Measurements from ENCODE around the gene THADA.
A peak's percentile ranks its signal among the peaks of the same experiment; 100 is the strongest.

Gene THADA

DNA sequence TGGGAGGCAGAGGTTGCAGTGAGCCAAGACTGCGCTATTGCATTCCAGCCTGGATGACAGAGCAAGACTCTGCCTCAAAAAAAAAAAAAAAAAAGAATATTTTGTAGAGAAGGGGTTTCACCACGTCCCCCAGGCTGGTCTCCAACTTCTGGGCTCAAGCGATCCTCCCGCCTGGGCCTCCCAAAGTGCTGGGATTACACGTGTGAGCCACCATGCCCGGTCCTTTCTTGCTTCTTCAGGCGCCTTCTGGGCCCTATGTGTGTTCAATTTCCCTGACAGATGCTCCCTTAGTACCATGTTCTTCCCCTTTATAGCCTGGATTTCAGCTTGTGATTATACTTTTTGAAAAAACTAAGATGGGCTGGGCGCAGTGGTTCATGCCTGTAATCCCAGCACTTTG lies 379.2 kb downstream of the THADA start:
- DNase-seq = no peak

DNA sequence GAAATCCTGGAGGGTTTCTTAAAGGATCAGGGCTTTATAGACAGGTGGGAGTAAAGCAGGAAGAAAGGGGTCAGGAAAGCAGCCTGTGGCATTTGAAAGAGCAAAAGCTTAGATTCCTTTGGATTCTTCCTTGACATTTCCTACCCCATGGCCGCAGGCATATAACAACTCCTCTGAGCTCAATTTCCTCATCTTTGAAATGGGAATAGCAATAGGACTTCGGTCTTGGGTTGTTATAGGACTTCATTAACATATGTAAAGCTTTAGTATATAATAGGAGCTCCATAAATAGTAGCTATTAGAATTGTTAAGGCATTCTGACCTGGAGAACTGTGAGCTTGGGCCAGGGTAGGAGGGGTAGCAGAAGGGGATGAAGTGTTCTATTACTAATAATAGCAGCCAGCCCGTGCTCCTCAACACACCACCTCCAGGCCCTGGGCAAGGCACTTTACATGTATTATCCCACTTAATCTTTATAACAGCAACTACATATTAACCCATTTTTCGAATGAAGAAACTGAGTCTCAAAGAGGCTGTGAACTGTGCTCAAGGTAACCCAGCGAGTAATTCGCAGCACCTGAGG lies 380.1 kb downstream of the THADA start:
- no peak for DNase-seq

DNA sequence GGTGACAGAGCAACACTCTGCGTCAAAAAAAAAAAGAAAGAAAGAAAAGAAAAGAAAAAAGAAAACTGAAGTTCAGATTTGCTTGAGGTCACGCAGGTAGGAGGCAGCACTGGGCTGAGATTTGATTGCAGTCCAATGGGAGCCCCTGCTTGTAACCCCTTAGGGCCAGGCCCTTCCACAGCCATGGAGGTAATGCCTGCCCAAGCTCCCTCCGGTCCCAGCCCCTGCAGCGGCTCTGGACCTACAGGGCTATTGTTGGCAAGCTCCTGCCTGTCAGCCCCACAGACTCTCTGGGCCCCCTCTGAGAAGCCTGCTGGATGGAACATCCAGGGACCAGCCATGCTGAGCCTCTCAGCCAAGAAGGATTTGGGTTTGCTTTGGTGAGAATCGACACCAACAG lies 381.6 kb downstream of the THADA start:
- DNase-seq = no peak

DNA sequence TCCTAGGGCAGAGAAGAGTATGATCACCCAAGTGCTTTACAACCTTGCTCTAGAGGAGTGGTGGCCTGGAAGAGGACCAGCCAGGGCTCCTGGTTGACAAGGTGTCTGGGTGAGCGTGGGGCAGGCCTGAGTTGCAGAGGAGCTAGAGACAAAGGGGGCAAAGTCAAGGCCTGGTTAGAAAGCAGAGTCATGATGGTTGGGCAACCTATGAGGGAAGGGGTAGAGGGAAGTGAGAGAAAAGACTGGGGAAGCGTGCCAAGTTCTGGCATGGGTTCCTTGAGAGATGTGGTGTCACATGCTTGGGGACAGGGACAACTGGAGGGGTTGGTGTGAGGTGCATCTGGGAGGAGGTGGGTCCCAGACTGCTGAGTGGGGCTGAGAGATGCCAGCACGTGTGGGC lies 382.9 kb downstream of the THADA start:
- peak; percentile 92 for DNase-seq

DNA sequence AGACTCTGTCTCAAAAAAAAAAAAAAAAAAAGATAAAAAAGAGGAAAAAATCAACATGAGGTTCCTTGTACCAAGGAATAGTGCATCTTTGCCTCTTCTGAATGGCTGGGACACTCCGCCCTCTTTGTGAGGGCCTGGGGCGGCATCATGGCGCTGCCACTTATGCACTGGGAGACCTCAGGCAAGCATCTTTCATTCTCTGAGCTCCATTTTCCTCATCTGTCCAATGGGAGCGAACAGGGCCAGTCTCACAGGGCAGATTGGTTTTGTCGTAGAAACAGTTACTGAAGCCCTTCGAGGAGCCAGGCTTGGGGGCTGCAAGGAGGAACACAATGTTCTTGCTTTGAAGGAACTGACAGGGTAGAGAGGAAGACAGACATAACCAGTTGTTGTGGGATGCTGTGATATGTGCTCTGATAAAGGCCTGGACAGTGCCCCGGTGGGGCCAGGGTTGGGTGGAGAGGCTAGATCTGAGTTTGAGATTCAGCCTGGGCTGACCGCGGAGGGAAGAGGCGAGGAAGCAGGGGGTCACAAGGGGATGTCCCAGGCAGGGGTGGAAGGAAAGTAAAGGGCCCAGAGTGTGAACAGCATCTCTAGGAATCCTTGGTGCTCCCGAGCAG lies 383.5 kb downstream of the THADA start:
- DNase-seq = peak; percentile 79

DNA sequence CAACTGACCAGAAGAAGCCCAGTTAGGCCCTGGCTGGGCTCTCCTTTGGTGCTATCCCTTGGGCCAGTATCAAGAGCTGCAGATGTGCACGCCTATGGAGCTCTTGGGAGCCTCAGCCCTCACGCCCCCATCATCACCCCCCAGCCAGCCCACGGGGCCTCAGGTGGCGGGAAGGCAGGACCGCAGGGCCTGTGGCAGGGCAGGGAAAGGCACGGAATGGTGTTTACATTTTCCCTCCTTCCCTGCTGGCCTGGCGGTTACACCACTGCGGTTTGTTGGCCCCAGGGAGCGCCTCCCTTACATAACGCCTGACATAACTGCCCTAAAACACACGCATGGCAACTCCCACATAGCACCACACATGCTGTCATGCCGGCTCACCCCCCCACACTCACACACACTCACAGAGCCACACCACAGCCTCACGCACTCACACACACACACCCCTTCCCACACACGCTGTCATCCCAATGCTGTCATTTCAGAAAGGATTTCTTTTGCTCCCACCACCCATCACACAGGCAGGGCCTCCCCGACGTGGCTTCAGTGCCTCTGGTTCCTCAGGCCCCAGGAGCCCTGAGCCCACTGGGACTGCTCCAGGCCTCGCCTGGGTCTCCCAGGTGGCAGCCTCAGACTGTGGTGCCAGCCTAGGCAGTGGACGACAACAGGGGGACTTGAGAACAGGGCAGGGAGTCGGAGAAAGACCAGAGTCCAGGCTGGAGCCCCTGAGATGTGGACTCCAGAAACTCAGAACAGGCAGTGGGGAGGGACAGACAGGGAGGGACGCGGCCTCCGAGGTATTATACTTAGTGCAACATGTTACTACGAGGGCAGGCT lies 385.2 kb downstream of the THADA start:
- peak; percentile 95 for DNase-seq

DNA sequence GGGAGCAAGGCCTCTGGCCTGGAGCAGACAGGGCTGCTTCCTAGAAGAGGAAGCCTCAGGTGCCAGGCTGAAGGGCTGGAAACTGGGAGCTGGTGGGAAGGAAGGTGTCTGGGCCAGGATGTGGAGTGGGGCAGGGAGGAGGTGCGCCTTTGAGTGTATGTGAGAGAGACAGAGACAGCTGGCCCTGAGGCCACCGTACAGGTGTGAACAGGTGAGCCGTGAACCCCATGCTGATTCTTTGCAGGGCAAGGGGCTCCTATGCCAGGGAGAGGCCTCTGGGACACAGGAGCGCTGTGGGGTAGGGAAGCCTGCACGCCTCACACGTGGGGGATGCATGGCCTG lies 385.7 kb downstream of the THADA start:
- no peak for DNase-seq

DNA sequence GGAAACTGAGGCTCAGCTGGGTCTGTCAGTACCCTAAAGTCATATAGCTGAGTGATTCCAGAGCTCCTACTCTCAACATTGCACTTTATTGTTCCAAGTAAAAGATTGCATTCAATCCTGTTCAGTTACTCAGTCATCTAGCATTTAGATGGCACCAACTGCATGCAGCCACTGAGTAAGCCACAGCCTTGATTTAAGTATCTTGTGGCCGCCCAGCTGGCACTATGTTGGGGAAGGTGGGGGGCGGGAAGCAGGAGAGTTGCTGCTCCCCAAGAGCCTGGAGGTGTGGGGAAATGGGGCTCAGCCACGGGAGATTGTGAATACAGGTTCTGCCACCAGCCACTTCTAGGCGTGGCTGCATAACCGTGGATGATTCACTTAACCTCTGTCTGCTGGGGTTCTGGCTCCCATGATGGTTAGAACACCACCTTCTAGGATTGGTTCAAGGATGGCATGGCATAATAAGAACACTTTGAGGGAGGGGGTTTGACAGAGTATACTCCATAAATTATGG lies 386.6 kb downstream of the THADA start:
- peak; percentile 36 for DNase-seq

DNA sequence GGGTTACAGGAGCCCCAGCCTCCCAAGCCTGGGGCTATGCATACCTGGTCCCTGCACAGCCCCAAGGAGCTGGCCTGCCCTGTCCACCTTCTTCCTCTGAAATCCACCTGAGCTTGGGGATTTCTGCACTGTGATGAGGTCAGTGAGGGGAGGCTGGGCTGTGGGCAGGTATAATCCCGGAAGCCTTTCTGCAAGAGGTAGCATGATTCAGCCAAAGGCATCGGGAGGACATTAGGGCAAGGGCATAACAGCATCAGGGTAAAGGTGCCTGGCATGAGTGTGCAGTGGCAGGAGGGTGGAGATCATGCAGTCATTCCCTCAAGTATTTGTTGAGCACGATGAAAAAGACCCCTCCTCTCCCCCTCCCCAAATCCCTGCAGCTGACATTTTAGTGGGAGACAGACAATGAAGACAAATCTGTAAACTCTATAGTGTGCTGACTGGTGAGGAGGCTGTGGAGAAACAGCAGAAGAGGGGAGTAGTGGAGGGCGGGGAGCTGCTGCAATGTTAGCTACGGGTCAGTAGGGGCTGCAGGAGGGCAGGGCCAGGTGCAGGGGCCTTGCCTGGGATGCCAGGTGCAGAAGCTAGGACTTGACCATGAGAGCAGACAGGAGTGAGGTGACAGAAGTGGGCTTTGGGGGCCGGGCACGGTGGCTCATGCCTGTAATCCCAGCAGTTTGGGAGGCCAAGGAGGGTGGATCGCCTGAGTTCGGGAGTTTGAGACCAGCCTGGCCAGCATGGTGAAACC lies 388.1 kb downstream of the THADA start:
- peak; percentile 31 for DNase-seq

DNA sequence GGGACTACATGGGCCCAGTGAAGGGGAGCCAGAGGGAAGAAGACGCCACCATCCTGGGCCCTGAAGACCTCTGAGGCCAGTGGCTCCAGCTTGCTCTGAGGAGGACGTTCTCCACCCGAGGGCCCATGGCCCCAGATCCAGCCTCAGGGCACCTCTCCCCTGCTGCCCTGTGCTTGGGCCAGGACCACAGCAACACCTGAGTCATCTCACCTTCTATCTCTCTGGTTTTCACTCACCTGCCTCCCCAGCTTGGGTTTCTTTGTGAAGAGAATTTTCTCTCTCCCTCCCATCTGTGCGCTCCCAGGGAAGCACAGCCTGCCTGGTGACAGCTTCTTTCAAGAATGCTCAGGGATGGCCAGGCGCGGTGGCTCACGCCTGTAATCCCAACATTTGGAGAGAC lies 389.2 kb downstream of the THADA start:
- no peak for DNase-seq

DNA sequence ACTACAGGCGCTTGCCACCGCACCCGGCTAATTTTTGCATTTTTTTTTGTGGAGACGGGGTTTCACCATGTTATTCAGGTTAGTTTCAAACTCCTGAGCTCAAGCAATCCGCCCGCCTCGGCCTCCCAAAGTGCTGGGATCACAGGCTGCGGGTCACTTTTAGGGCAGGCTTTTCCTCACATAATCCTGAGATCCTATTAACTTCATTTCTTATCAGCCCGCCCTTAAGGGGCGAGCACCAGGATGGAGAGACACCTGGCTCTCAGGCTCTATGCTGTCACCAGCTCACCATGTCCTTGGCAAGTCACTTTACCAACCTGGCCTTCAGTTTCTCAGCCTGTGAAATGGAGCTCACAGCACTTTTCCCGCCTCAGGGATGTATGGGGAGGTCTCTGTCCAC lies 392.5 kb downstream of the THADA start:
- DNase-seq = peak; percentile 0

DNA sequence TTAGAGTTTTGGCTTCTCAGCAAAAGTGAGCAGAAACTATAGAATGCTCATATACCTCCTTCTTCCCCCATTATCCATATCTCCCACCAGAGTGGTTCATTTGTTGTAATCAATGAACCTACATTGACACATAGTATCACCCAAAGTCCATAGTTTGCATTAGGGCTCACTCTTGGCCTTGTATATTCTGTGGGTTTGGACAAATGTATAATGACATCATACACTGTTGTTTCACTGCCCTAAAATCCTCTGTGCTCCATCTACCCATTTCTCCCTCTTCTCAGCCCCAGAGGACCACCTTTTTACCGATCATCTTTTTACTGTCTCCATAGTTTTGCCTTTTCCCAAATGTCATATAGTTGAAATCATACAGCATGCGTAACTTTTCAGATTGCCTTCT lies 393.5 kb downstream of the THADA start:
- peak; percentile 0 for DNase-seq

DNA sequence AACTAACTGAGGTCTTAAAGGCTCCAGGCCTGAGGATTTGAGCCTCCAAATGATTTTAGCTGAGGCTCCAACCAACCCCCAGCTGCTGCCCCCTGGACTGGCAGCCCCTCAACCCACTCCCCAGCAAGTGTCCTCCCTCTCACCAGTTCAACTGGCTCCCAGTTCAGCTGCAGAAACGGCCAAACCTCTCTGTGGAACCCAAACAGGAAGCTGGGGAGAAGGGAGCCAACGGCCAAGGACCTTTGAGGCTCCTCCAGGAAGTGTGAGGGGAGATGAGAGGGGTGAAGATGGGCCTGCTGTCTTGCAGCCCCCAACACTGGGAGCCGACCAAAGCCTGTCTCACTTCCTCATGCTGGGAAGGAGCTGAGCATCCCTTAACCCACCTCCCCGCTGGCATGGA lies 394.3 kb downstream of the THADA start:
- peak; percentile 23 for DNase-seq

DNA sequence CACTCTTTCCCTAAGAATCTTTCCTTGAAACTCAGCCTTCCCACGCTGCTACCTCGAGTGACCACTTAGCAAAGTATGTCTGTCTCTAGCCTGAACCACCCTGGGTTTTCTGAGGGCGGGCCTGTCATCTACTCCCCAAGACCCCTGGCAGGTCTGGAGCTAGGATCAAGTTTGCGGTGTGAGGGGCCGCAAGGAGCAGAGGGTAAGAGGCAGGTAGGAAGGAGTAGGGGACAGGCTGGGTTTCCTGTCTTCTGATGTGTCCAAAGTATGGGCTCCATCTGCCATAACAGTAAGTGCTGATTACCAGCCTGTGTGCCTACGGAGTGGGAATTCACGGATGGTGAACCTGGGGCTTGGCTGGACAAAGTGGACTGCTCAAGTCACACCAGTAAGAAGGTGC lies 394.8 kb downstream of the THADA start:
- peak; percentile 1 for DNase-seq

DNA sequence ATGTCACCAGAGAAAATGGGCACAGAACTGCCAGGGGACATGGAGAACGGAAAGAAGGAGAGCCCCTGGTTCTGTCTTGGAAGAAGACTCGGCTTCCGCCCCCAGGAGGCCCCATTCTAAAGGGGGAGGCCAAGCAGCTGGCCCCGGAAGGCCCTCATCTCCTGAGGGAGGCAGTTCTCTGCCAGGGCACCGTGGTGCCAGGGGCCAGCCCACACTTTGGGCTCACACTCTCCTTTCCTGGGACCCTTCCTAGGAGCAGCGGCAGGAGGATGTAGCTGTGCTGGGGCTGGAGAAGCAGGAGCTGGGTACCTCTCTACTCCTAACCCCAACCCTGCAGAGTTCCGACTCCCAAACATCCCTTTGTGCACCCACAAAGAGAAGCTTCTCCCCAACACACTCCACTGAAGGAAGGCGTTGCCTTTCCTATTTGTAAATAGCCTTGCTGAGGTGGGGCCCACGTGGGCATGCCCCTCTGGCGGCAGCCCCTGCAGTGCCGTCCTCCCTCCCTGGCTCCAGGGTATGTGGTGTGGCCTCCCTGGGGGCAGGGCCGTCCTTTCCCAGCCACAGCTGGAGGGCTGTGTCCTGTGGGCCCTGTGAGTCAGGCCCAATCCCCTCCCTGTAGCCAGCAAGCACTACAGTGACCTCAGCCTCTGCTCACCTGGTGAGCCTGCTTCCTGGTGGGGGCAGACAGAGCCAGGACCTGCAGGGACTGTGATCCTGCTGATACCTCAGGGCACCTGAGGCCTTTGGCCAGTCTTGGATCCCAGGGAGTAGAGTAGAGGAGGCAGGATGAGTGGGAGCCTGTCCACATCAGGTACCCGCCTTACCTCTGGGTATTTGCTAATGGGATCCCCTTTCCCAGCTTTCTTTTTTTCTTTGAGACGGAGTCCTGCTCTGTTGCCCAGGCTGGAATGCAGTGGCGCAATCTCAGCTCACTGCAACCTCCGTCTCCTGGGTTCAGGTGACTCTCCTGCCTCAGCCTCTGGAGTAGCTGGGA lies 396.0 kb downstream of the THADA start:
- peak; percentile 2 for DNase-seq

DNA sequence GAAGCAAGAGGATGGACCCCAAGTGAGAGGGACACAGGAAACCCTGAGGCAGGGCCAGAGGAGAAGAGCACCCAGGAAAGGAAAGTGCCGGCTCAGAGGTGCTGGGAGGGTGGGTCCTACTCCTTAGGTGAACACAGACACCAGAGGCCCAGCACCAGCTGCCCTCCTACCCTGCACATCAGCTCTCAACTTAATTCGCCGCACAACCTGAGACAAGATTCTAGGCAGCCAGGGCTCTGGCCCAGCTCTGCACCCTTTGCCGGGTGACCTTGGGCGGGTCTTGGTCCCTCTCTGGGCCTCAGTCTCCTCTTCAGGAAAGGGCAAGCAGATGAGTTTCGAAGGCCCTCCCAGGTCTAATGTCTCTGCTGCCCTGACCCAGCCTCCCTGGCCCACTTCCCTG lies 397.6 kb downstream of the THADA start:
- no peak for DNase-seq

DNA sequence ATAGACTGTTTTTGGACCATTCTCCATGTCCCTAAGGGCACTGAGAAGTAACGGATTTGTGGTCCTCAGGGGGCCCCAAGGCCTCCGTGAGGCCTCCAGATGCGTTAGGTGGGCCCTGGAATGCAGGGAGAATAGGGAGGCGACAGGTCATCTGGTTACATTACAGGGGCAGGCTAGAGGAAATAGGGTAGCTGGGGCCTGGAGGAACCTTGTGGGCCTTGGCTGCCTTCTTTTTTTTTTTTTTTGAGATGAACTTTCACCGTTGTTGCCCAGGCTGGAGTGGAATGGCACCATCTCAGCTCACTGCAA lies 398.3 kb downstream of the THADA start:
- DNase-seq = no peak

DNA sequence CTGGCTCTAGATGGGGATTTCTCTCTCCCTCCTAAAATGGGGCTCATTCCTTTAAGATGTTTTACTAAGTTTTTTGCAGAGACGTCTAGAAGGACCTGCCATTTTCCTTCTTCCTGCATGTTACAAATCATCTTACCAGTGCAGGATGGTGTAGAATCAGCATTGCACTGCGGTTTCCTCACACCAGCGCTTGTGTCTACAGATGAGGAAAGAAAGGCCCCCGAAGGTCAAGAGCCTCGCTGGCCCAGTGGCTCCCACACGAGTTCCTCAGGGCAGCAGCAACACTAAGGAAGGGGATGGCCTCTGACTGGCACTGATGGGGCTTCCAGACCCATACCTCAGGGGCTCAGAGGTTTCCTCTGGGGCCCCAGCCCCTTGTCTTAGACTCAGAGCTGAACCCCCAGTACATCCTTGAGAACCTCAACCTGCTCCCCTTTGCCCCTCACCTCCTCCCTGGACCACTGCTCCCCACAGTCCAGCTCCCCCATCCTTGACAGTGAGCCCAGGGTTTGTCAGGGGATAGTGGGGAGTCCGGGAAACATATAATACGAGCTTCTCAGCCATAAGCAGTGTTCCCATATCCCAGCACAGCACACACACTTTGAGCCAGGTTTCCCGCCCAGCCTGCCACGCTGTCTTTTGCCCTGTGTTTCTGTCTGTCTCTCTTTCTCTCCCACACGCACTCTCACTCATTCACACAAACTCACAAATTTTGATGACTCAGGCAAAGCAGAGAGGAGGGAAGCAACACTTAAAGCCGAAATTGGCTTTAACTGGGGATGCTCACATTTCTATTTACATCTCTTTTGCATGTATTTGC lies 398.9 kb downstream of the THADA start:
- DNase-seq = no peak

DNA sequence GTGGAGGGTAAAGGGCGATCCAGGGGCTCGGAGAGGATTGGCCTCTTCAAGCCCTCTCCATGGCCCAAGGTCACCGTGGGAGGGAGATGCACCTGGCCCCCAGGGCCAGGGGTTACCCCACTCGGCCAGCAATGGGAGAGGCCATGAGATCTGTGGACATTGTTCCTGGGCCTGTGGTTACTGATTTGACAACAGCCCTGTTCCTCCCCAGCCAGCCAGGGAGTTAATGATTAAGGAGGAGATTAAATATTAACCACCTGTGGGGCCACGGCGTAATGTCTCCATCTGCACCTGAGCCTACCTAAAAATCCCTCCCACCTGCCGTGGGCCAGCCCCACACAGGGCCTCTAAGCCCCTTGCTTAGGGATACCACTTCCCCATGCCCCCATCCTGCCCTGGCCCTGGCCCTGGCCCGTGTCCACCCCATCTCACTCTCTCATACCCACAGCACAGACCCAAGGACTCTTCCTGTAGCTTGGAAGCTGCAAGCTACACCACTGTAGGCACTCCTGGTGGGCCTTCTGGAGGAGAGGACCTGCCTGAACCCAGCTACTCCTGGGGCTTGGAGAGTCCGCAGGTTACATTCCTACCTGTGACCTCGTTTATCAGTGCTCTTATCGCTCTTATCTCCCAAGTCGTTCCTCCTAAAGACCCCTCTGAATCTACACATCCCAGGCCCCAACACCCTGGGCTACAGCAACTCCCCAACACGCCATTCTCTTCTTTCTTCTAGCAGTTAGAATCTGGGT lies 401.5 kb downstream of the THADA start:
- no peak for DNase-seq

DNA sequence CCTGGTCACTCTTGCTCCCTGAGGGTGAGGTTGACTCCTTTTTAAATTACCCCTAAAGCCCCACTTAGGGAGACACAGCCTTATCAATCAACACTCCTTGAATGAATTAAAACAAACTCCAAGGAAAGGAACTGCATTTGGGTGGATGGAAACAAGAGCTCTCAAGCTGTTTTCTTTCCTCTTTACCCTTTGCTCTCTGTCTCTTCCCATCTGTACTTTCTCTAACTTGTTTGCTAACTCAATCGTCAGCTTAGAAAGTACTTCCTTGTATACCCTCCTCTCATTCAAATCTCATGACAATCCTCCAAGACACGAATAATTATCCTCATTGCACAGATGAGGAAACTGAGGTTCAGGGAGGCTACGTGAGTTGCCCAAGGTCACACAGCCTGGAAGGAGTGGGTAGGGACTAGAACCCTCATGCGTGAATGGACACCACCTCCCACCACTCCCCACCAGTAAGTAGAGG lies 402.2 kb downstream of the THADA start:
- DNase-seq = no peak
